Renal cortex interstitium (tissue), 15 donors: ENCODE measurements around the gene C1QTNF5. TPM values are rescaled to one million over a fixed set of nuclear protein-coding genes. Genes with fewer than 3 reads are reported as not detected.
"Not testable (repeated sequence)": the region's sequence is repeated elsewhere in the genome, so short reads cannot be mapped to it uniquely, and the experiment has no call there.

Experiments used
- DNase-seq, 11 donors: peaks; one replicate each; pipeline ENCODE4 v3.0.0-alpha.2; 2013; ENCODE audit warnings: low read depth in 9 of 11, low spot score in 4 of 11; ENCODE audit errors: extremely low read depth in 1 of 11
- long read RNA-seq, 16 experiments: transcript quantifications; one replicate each; lab custom pipeline, GENCODE V29; 2026
- polyA plus RNA-seq, 3 donors: library from polyadenylated mRNA; unstranded; fragments of 120-200 nt; gene quantifications; one replicate each; pipeline ENCODE4 v1.2.1, GENCODE V29; 2013; ENCODE audit not compliant: insufficient read length in 3 of 3

Gene C1QTNF5
- polyA plus RNA-seq, result 10 to 100 TPM; 18.1 to 30.5 (median 23.7) TPM
- long read RNA-seq, donor 1, transcript C1QTNF5-202 (3 exons, 1,356 nt), result minor isoform, 7 of 16 reads
- long read RNA-seq, donor 1, transcript C1QTNF5-203 (2 exons, 1,046 nt), result major isoform, 9 of 16 reads
- long read RNA-seq, donor 1, partial matches to known transcripts, result 0 of 16 reads
- long read RNA-seq, donor 1, other reads (novel, unspliced or antisense), result 0 of 16 reads
- long read RNA-seq, donor 2, transcript C1QTNF5-203 (2 exons, 1,046 nt), result major isoform, 12 of 19 reads
- long read RNA-seq, donor 2, transcript C1QTNF5-202 (3 exons, 1,356 nt), result minor isoform, 7 of 19 reads
- long read RNA-seq, donor 2, partial matches to known transcripts, result 0 of 19 reads
- long read RNA-seq, donor 2, other reads (novel, unspliced or antisense), result 0 of 19 reads
- long read RNA-seq, donor 3, transcript C1QTNF5-202 (3 exons, 1,356 nt), result major isoform, 13 of 25 reads
- long read RNA-seq, donor 3, transcript C1QTNF5-203 (2 exons, 1,046 nt), result minor isoform, 12 of 25 reads
- long read RNA-seq, donor 3, partial matches to known transcripts, result 0 of 25 reads
- long read RNA-seq, donor 3, other reads (novel, unspliced or antisense), result 0 of 25 reads
- long read RNA-seq, donor 4, transcript C1QTNF5-202 (3 exons, 1,356 nt), result major isoform, 10 of 20 reads
- long read RNA-seq, donor 4, transcript C1QTNF5-203 (2 exons, 1,046 nt), result major isoform, 10 of 20 reads
- long read RNA-seq, donor 4, partial matches to known transcripts, result 0 of 20 reads
- long read RNA-seq, donor 4, other reads (novel, unspliced or antisense), result 0 of 20 reads
- long read RNA-seq, donor 5, result 0 reads
- long read RNA-seq, donor 6, transcript C1QTNF5-203 (2 exons, 1,046 nt), result minor isoform, 5 of 13 reads
- long read RNA-seq, donor 6, transcript C1QTNF5-202 (3 exons, 1,356 nt), result major isoform, 8 of 13 reads
- long read RNA-seq, donor 6, partial matches to known transcripts, result 0 of 13 reads
- long read RNA-seq, donor 6, other reads (novel, unspliced or antisense), result 0 of 13 reads
- long read RNA-seq, donor 7, transcript C1QTNF5-202 (3 exons, 1,356 nt), result minor isoform, 5 of 12 reads
- long read RNA-seq, donor 7, transcript C1QTNF5-203 (2 exons, 1,046 nt), result major isoform, 7 of 12 reads
- long read RNA-seq, donor 7, partial matches to known transcripts, result 0 of 12 reads
- long read RNA-seq, donor 7, other reads (novel, unspliced or antisense), result 0 of 12 reads
- long read RNA-seq, donor 8, transcript C1QTNF5-203 (2 exons, 1,046 nt), result major isoform, 17 of 44 reads
- long read RNA-seq, donor 8, transcript C1QTNF5-202 (3 exons, 1,356 nt), result minor isoform, 15 of 44 reads
- long read RNA-seq, donor 8, partial matches to known transcripts, result 12 of 44 reads
- long read RNA-seq, donor 8, other reads (novel, unspliced or antisense), result 0 of 44 reads
- long read RNA-seq, donor 9, transcript C1QTNF5-203 (2 exons, 1,046 nt), result major isoform, 10 of 19 reads
- long read RNA-seq, donor 9, transcript C1QTNF5-202 (3 exons, 1,356 nt), result minor isoform, 9 of 19 reads
- long read RNA-seq, donor 9, partial matches to known transcripts, result 0 of 19 reads
- long read RNA-seq, donor 9, other reads (novel, unspliced or antisense), result 0 of 19 reads
- long read RNA-seq, donor 10, transcript C1QTNF5-203 (2 exons, 1,046 nt), result major isoform, 9 of 16 reads
- long read RNA-seq, donor 10, transcript C1QTNF5-202 (3 exons, 1,356 nt), result minor isoform, 7 of 16 reads
- long read RNA-seq, donor 10, partial matches to known transcripts, result 0 of 16 reads
- long read RNA-seq, donor 10, other reads (novel, unspliced or antisense), result 0 of 16 reads
- long read RNA-seq, donor 11, transcript C1QTNF5-203 (2 exons, 1,046 nt), result major isoform, 7 of 12 reads
- long read RNA-seq, donor 11, transcript C1QTNF5-202 (3 exons, 1,356 nt), result minor isoform, 5 of 12 reads
- long read RNA-seq, donor 11, partial matches to known transcripts, result 0 of 12 reads
- long read RNA-seq, donor 11, other reads (novel, unspliced or antisense), result 0 of 12 reads
- long read RNA-seq, donor 12, partial matches to known transcripts, result 0 of 5 reads
- long read RNA-seq, donor 12, other reads (novel, unspliced or antisense), result 0 of 5 reads
- long read RNA-seq, donor 13, result 0 reads
- long read RNA-seq, donor 14, transcript C1QTNF5-202 (3 exons, 1,356 nt), result minor isoform, 8 of 21 reads
- long read RNA-seq, donor 14, transcript C1QTNF5-203 (2 exons, 1,046 nt), result major isoform, 12 of 21 reads
- long read RNA-seq, donor 14, partial matches to known transcripts, result 0 of 21 reads
- long read RNA-seq, donor 14, other reads (novel, unspliced or antisense), result 0 of 21 reads
- long read RNA-seq, donor 15, transcript C1QTNF5-203 (2 exons, 1,046 nt), result major isoform, 8 of 11 reads
- long read RNA-seq, donor 15, partial matches to known transcripts, result 0 of 11 reads
- long read RNA-seq, donor 15, other reads (novel, unspliced or antisense), result 0 of 11 reads
- long read RNA-seq, donor 16, transcript C1QTNF5-202 (3 exons, 1,356 nt), result major isoform, 28 of 49 reads
- long read RNA-seq, donor 16, transcript C1QTNF5-203 (2 exons, 1,046 nt), result minor isoform, 21 of 49 reads
- long read RNA-seq, donor 16, partial matches to known transcripts, result 0 of 49 reads
- long read RNA-seq, donor 16, other reads (novel, unspliced or antisense), result 0 of 49 reads

- peak in 4 of 11 donors; percentile 68 to 87 (median 83) for DNase-seq
Observed at GRCh38 chr11:119340335-119341221, at the start of gene C1QTNF5. TSS of gene C1QTNF5 (minus strand) at chr11:119340883. CDS start at chr11:119340397, 486 bp downstream.

DNA sequence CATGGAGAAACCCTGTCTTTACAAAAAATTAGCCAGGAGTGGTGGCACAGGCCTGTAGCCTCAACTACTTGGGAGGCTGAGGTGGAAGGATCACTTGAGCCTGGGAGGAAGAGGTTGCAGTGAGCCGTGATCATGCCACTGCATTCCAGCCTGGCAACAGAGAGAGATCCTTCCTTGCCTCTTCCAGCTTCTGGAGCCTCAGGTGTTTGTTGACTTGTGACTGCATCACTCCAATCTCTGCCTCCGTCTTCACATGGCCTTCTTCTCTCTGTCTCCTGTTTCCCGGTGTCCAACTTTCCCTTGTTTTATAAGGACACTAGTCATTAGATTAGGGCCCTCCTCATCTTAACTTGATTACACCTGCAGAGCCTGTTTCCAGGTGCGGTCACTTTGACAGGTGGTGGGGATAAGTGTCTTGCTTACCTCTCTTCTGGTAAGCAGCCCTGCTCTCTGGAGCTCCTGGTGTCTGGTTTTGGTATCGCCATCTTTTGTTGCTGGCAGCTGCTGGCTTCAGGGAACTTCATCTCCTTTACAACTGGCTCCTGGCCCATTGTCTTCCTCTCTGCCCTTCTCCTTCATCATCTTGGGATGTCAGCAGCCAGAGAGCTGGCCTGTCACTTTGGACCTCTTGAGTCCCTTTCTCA, 49.0 kb upstream of the C1QTNF5 start:
- no peak for DNase-seq

- no peak for DNase-seq
Observed at GRCh38 chr11:119388103-119388502, 47.4 kb upstream of the C1QTNF5 start.

DNA sequence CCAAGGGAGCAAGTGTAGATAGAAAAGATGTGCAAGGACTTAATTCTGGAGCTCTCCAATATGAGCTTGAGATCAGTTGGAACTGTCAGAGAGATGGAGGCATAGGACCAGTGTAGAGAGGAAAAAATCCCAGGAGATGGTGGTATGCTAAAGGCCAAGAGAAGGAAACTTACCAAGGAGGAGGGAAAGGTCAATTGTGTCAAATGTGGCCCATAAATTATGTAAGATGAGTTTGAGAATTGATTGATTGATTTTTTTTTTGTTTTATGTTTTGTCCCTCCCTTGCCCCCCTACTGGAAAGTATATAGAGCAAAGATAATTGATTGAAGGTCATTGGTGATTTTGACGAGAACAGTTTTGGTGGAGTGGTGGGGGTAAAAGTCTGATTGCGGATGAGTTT, 43.6 kb upstream of the C1QTNF5 start:
- DNase-seq, result no peak

- DNase-seq, result not testable (repeated sequence)
Observed at GRCh38 chr11:119382513-119382912, 41.8 kb upstream of the C1QTNF5 start.

GRCh38 chr11:119382101-119382500, 41.4 kb upstream of the C1QTNF5 start:
- DNase-seq, result no peak

DNA sequence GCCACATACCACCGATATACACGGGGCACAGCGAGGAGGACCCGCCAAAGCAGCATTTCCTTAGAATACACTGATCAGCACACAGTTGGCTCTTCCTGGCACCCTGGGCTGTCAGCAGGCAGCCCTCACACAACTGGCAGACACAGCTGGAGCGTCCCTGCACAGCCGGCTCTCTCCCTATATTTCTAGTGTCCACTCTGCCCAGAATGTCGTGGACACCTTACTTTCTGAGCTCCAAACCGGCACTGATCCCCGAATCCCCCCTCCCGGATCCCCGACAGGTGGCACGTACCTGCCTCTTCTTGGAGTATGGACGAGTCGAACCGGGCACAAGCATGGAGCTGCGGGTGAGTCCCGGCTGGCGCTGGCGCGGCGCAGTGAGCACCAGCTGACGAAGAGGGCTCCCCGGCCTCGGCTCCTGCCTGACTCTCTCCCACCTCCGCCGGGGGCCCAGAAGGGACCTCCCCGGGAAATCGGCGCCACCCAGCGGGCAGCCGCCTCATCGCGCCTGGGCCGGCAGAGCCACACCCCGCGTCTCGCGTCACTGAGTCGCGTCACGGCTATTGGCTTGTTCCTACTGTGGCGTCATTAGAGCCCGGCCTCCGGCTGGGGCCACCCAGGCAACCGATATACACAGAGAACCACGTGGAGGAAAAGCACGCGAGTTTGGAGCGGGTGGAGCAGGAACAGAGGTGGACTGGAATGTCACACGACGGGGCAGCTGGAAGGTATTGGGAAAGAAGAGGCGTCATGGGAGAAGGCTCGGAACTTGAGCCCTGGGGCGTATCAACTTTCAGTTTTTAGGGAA, 40.7 kb upstream of the C1QTNF5 start, which contains the start of gene USP2:
Gene USP2, minus strand, starts transcription at position 510 of the 808 bp plus-strand sequence. CDS start 8,210 bp downstream, outside the sequence.
- peak; percentile 82 to 95 (median 93) for DNase-seq

DNA sequence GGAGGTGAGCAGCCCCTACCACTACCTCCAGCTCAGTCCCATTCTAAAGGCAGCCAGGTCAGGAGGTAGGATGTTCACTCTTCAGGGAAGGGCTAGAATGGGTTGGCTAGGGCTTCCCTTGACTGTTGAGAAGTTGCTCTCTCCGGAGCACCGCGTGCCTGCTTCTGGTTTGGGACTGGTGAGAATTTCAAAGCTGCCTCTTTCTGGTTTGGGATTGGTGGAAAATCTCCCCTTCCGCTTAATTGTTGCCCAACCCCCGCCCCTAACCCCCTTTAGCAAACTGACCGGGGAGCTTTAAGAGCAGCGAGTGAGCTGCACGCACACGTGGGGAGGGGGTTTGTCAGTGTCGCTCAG, 40.1 kb upstream of the C1QTNF5 start:
- DNase-seq, result no peak

DNA sequence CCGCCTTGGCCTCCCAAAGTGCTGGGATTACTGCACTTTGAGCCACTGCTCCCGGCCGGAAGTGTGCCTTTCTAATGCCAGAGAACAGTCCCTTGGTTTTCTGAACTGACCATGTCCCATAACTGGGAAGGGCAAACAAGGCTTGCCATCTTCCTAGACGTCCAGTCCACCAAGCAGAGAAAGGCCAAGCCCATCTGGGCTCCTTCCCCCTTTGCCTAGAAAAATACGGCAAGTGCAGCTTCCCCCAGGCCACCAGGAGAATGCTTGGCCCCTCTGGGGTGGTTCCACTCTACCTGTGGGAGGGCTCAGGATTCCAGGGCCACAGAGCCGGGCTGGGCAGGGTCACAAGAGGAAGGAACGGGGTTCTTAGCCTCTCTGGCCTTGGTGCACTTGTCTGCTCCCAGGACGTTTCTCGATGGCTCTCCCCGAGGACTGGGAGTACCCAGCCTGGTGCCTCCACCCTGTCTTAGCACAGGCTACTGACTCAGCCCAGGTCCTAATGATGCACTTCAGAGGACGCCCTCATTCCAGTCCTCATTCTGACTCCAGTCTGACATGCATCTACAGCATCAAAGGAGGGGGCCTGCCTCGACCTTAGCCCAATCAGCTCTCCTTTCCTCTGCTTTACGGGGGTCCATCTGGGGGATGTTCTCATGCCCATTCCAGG, 39.6 kb upstream of the C1QTNF5 start:
- no peak for DNase-seq

GRCh38 chr11:119378851-119379465, 38.3 kb upstream of the C1QTNF5 start:
- no peak for DNase-seq

DNA sequence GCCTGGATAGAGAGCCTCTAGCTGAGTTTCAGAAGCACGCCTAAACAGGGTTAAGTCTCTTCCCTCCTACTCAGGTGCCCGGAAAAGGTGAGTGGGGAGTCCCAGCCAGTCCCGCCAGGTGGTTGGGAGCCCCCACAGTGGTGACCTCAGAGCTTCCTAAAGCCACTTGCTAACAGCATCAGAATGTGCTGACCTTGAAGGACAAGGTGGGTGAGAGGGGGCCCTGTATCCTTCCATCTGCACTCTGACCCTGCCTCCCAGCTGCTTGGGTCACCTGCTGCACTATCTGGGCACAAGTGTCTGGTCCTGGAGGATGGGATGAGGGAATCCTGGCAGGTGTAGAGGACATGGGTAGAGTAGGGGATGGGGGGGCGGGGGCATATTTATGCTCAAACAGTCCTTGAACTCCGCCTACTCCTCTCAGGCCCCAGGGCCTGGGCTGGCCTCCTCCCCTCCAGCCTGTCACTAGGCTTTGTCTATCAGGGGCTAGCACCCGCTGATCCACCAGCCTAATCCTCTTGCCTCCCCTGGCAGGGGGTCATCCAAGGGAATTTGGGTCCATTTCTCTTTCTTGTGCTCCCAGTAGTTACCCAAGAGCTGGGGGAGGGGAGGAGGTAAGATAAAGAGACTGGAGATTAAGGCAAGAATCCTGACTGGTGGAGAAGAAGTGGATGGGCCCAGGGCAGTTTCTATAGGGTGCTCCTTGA, 37.4 kb upstream of the C1QTNF5 start:
- no peak for DNase-seq

DNA sequence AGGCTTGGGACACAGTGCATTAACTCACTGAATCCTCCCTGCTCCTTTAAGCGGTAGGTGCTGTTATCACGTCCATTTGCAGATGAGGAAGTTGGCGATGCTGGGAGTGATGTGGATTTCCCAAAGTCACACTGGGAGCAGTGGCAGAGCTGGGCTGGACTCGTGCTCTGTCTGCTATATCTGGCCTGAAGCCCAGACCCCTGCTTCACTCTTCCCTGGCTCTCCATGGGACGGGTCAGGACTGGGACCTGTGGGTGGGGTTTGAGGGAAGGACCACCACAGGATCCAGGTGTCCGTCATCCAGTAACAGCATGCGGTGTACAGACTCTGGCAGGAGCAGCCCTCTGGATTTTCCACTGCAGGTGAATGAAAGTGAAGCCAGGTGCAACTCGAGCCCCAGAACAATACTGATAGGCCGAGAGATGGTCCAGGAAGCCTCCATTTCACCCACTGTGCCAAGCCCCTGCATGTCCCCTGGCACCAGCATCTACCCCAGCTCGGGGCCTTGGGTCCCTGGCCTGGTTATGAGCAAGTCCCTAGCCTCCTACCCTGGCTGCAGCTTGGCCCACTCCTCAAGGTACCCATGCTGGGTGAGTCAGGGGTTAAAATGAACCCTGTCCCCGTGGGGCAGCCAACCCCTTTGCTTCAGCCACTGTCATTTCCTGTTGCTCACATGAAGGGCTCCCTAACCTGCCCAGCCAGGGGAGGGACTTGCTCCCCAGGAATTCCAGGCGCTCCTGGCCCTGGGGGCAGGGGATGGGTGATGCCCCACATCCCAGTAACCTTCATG, 36.6 kb upstream of the C1QTNF5 start:
- no peak for DNase-seq
